Measurements from ENCODE around the gene PTPRD. TPM values are rescaled to one million over a fixed set of nuclear protein-coding genes. Genes with fewer than 3 reads are reported as not detected.

Gene PTPRD
- total RNA-seq, 1 experiment from 2014 or later, result 0.84 TPM

DNA sequence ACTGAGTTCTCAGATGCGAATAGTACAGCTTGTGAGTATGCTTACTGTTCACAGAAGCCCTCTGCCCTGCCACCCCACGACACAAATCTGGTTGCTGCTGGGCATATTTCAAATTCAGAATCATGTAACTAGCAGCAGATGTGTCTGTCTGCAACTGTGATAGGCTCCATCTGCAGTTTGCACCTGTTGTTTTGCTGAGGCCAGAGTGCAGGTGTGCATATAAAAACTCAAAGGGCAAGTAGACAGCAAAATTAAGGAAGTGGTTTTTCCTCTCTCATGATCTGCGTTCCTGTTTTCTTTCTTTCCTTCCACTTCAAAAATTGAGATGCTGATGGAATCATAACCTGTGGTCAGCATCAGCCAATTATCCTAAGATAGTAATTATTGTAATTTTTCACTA is 1000.5 kb downstream of the PTPRD start:
- DNase-seq (ENCODE audit: low read depth), result no peak

DNA sequence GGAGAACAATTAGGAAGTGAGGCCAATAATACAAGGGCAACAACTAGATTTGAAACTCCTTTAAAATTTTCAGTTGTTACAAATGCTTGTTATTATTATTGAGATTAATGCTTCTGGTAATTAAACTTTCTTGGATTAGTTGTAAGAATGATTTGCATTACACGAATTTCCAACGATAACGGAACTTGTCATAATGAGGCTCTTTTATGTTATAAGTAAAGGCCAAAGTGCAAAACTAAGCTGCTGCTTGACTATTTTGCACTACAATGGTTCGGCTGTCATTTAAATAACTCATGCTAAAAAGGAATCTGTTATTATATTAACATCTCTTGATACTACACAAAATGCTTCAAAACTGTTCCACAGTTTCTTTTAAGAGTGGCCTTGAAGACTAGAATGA is 1007.1 kb downstream of the PTPRD start:
- no peak for DNase-seq (ENCODE audit: low read depth)

DNA sequence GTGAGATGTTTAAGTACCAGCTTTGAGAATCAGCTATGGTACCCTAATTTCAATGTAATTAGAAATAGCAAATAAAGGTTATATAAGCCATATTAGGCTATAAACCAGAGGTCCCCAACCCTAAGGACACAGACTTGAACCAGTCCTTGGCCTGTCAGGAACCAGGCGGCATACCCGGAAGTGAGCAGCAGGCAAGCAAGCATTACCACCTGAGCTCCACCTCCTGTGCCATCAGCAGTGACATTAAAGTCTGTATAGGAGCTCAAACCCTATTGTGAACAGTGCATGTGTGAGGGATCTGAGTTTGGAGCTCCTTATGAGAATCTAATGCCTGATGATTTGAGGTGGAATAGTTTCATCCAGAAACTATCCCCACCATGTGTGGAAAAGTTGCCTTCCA is 1009.5 kb downstream of the PTPRD start:
- DNase-seq (ENCODE audit: low read depth), result no peak

DNA sequence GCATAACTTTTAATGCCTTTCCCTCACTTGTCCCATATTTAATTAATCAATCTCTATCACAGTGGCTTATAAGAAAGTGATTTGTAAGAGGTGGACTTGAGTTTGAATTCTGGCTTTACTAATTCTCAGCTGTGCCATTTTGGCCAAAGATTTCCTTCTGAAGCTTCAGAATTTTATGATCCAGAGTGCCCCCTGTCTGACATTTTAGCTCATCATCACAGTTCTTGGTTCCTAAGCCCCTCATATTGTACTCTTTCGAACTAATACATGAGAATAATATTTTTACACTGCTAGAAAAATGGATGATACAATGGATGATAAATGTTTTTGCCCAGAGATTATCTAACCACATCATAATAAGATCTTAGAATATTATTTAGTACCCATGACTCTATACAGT is 1014.1 kb downstream of the PTPRD start:
- DNase-seq (ENCODE audit: low read depth), result no peak

DNA sequence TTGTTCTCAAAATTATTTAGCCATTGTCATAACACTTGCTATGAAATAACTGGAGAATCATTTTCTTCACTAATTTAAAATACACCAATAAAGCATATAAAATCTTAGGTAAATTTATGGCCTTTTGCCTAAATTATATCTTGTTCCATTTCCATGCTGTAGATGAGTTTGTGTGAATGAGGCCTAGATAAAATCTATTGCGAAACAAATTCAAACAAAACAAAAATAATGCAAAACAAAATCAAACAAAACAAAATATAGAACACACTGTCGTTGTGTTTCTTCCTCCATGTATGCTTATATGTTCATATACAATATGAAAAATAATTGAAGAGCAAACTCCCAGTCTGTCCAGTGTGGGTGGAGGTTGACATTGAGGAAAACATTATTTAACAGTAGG is 1020.7 kb downstream of the PTPRD start:
- no peak for DNase-seq (ENCODE audit: low read depth)

DNA sequence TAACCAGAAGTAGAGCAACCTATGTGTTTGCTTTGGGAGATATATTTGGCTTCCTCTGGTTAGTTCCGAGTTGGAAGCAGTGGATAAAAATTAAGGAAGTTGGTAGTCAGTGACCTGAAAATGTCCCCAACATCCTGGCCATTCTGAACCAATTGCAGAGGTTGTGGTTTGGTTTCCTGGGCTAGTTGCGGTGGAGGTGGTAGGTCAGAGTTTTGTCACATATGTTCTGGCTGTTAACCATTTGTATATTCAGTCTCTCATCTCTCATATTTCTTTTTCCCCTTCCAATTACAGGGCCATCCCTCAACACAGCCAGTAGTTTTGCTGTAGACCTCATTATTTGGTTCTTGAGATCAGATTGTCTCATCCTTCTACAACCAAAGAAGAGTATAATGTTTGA is 1026.9 kb downstream of the PTPRD start:
- no peak for DNase-seq (ENCODE audit: low read depth)

DNA sequence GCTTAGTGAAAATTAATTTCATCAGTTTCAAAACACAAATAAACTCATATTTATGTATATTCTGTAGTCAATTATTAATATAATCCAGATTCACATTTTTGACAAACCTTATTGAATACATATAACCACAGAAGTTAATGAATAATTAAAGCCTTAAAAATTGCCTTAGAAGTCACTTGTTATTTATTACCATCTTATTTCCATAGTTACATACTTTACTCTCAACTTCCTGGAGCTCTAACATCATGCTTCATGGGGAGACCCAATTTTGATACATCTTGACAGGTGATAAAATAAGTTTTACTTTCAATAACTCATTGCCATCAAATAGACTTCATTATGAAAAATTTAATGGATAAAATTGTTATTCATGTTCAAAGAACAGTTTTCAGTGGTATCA is 1038.7 kb downstream of the PTPRD start:
- no peak for DNase-seq (ENCODE audit: low read depth)

GRCh38 chr9:9565700-9566099 is 1047.1 kb downstream of the PTPRD start:
- DNase-seq (ENCODE audit: low read depth), result no peak

DNA sequence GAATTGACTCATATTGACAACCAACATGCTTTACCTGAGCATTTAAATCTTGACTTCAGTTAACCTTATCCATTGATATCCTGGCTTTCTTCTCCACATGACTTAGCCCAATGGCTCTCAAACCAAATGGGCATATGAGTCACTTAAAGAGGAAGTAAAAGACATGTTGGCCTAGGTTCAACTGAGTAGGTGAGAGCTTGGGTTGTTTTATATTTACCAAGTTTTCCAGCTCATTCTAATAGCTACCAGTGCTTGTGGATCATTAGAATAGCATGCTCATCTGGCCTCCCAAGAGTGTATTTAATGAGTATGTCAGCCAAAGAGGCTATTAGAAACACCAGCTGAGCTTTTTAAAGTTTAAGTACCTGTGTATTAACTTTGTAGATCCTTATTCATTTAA is 1049.0 kb downstream of the PTPRD start:
- no peak for DNase-seq (ENCODE audit: low read depth)

GRCh38 chr9:9560382-9561035 is 1052.3 kb downstream of the PTPRD start:
- no peak for DNase-seq (ENCODE audit: low read depth)

GRCh38 chr9:9558907-9559306 is 1053.9 kb downstream of the PTPRD start:
- no peak for DNase-seq (ENCODE audit: low read depth)

- DNase-seq (ENCODE audit: low read depth), result no peak
These were observed 1054.9 kb downstream of the PTPRD start for GRCh38 chr9:9557804-9558334.

DNA sequence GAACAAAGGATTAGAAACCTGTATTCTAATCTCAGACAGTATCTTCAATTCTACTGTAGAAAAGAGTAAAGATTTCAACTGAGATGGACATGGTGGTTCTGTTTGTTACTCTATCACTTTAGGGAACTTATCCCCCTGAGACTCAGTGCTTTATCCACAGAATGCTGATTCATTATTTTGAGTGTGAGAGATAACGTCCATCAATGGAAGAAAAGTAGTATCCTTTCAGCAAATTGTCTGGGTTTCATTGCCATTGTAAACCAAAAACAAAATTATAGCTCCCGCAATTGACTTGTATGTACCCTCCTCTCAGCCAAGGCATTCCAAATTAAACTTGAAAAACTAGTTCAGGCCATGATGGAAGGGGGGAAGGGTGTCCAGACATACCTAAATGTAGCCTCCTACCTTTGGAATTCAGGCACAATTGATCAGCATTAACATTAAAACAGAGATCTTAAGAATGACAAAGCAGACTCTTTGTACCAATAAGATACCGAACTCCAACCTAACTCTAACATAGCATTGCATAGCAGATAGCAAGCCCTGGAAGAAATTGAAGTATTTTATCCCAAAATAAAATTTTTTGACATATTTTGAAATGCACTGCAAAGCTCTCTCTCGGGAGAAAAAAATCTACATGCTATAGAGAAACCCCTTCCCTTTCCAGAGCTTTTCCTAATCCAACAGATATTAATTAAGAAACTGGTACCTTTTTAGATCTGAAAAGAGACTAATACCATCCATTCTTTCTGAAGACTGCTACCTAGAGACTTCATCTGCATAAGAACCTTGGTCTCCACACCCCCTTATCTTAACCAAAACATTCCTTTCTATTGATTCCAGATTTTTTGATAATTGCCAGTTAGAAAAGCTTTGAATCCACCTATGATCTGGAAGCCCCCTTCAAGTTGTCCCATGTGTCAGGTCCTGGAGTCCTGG is 1055.7 kb downstream of the PTPRD start:
- DNase-seq (ENCODE audit: low read depth), result no peak

GRCh38 chr9:9552665-9553064 is 1060.1 kb downstream of the PTPRD start:
- no peak for DNase-seq (ENCODE audit: low read depth)

- no peak for DNase-seq (ENCODE audit: low read depth)
These were observed 1074.0 kb downstream of the PTPRD start for GRCh38 chr9:9538766-9539165.

GRCh38 chr9:9538356-9538755 is 1074.4 kb downstream of the PTPRD start:
- DNase-seq (ENCODE audit: low read depth), result no peak

- no peak for DNase-seq (ENCODE audit: low read depth)
These were observed 1076.3 kb downstream of the PTPRD start for GRCh38 chr9:9536523-9536922.

DNA sequence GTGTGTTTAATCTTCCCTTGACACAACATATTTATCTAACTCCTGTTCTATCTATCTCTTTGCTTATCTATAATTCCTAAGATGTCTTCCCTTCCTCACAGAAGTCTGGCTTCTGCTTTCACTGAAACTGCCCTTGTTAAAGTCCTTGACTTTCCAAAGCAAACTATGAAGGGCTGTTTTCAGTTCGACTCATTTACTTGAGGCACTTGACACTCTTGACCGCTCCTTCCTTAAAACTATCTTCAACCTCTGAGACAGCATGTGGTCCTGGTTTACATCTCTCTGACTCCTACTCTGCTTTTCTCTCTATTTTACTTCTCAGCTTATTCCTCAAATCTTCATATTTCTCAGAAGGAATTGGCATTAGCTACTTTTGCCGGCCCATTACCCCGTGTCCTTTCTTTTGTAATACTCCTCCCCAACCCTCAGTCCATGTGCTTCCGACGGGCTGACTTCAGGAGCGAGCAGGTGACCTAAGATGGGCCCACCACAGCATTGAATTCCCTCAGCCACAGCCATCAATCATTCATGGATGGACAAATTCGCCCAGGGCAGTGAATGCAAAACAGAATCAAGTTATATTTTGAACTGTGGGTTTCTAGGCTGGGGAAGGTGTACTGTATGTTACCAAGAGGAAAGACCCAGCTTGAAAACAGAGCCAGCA is 1089.2 kb downstream of the PTPRD start:
- DNase-seq (ENCODE audit: low read depth), result no peak

DNA sequence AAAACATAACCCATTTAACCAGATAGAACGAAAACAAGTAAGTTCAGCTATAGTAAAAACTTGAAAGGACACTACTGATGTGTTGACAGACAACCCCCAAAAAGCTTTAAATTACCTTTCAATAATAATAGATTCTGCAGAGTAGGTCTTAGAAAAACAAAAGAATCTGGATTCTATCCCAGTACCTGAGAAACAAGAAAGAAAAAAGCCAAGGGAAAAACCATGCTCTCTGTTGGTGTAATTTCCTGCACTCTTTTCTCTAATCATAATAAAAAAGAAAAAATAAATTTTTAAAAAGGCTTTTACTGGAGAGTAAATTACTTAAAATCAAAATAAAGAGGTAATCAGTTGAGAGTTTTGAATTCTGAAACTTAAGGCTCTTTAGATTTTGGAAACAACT is 1090.4 kb downstream of the PTPRD start:
- DNase-seq (ENCODE audit: low read depth), result no peak

GRCh38 chr9:9521033-9521779 is 1091.6 kb downstream of the PTPRD start:
- DNase-seq (ENCODE audit: low read depth), result no peak

DNA sequence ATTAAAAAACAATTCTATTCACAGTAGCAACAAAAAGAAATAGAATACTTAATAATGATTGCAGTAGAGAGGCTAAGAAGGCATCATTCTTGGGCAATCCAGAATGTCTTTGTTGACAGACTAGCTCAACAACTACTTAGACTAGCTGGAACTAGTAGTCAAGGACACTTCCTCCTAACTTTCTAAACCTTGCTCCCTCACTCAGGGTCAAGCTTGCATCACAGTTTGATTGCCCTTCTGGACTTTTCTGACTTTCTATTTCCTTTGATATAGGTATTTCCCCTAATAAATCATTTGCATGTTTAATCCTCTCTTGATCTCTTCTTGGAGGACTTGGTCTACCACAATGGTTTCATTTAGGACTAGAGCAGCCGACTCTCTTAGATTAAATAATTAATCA is 1107.9 kb downstream of the PTPRD start:
- DNase-seq (ENCODE audit: low read depth), result no peak

- DNase-seq (ENCODE audit: low read depth), result no peak
These were observed 1113.3 kb downstream of the PTPRD start for GRCh38 chr9:9499546-9499945.
